ENCODE results near the gene ZNF385B.
"Not testable (repeated sequence)": the region's sequence is repeated elsewhere in the genome, so short reads cannot be mapped to it uniquely, and the experiment has no call there.

ZNF385B gene

DNA sequence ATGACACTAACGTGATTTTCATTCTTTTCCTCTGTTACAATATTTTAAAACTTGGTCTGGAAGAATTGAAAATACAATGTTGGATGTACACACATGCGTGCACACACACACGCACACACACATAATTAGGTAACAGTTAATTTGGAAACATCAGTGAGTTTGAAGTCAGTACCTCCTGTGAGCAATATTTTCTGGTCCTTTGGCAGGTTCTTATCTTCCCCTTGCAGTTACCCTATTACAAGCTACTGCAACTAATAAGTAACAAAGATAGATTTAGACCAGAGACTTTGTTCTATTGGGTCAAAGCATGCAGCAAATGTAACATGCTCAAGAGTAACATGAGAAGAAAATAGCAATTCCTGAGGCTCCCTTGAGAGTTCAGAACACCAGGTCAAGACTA lies 73.3 kb downstream of the ZNF385B start:
- Histone ChIP-seq H3K36me3 (ENCODE audit: insufficient read depth, low read length) (no peaks in the 10 kb centered on the region), H3K79me2 (ENCODE audit: insufficient read depth, low read length) (no peaks in the 10 kb centered on the region), H3K9me3 (ENCODE audit: insufficient read depth, low read length, severe bottlenecking) (no peaks in the 10 kb centered on the region), H3K27ac (ENCODE audit: low read length) (no peak overlapping the region), H3K27me3 (ENCODE audit: insufficient read depth, low read length, poor library complexity) (peaks cover 2% of the 10 kb centered on the region), H4K20me1 (ENCODE audit: insufficient read depth, low read length) (no peaks in the 10 kb centered on the region), H3K4me1 (ENCODE audit: insufficient read depth, low read length) (no peaks in the 10 kb centered on the region), H3K4me3 (ENCODE audit: low read depth in 1 of 2, low read length in 2 of 2) (no peak overlapping the region), H2AFZ (ENCODE audit: low read depth, low read length) (no peak overlapping the region), H3K4me2 (ENCODE audit: insufficient read depth, low read length) (no peak overlapping the region), H3K9ac (ENCODE audit: low read depth, low read length) (no peak overlapping the region)
- no peak for TF ChIP-seq EZH2 (IDR thresholded peaks at IDR 0.05; ENCODE audit: borderline replicate concordance, low read depth, low read length, severe bottlenecking)
- TF ChIP-seq, protein P1, sequence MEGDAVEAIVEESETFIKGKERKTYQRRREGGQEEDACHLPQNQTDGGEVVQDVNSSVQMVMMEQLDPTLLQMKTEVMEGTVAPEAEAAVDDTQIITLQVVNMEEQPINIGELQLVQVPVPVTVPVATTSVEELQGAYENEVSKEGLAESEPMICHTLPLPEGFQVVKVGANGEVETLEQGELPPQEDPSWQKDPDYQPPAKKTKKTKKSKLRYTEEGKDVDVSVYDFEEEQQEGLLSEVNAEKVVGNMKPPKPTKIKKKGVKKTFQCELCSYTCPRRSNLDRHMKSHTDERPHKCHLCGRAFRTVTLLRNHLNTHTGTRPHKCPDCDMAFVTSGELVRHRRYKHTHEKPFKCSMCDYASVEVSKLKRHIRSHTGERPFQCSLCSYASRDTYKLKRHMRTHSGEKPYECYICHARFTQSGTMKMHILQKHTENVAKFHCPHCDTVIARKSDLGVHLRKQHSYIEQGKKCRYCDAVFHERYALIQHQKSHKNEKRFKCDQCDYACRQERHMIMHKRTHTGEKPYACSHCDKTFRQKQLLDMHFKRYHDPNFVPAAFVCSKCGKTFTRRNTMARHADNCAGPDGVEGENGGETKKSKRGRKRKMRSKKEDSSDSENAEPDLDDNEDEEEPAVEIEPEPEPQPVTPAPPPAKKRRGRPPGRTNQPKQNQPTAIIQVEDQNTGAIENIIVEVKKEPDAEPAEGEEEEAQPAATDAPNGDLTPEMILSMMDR (IDR thresholded peaks at IDR 0.05; ENCODE audit: borderline replicate concordance, extremely low read depth, low read length, poor library complexity, severe bottlenecking) = no peak
- ATAC-seq (ENCODE audit: insufficient read depth, low read depth) (no peak), DNase-seq (no peak)

DNA sequence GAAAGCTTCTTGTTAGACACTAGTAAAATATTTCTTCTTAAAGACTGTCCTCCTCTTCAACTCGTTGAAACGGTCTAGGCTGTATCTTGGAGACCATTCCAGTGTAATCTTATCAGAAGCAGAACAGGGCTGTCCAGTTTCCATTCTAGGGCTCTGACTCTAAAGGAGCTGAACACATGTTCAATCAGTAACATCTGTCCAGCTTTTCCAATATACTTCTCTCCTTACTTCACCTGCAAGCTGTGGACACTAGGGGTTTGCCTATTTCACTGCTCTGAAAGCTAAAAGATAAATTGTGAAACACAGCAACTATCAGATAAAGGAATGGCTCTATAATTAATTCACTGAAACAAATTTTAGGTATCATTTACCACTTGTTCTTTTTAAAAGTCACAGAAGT lies 73.8 kb downstream of the ZNF385B start:
- no peak overlapping the region for H3K4me3 ChIP-seq (ENCODE audit: low read depth in 1 of 2, low read length in 2 of 2)
- H3K4me1 ChIP-seq (ENCODE audit: insufficient read depth, low read length) = no peaks in the 10 kb centered on the region
- TF ChIP-seq EZH2 (IDR thresholded peaks at IDR 0.05; ENCODE audit: borderline replicate concordance, low read depth, low read length, severe bottlenecking) = no peak
- TF ChIP-seq, protein P1 (IDR thresholded peaks at IDR 0.05; ENCODE audit: borderline replicate concordance, extremely low read depth, low read length, poor library complexity, severe bottlenecking) = no peak
- ATAC-seq (ENCODE audit: insufficient read depth, low read depth) (no peak), DNase-seq (no peak)
- H3K27ac ChIP-seq (ENCODE audit: low read length) = no peak overlapping the region
- H2AFZ ChIP-seq (ENCODE audit: low read depth, low read length) = no peak overlapping the region
- no peaks in the 10 kb centered on the region for H4K20me1 ChIP-seq (ENCODE audit: insufficient read depth, low read length)
- no peaks in the 10 kb centered on the region for H3K9me3 ChIP-seq (ENCODE audit: insufficient read depth, low read length, severe bottlenecking)
- no peak overlapping the region for H3K4me2 ChIP-seq (ENCODE audit: insufficient read depth, low read length)
- no peaks in the 10 kb centered on the region for H3K36me3 ChIP-seq (ENCODE audit: insufficient read depth, low read length)
- no peak overlapping the region for H3K9ac ChIP-seq (ENCODE audit: low read depth, low read length)
- H3K79me2 ChIP-seq (ENCODE audit: insufficient read depth, low read length) = no peaks in the 10 kb centered on the region
- H3K27me3 ChIP-seq (ENCODE audit: insufficient read depth, low read length, poor library complexity) = peaks cover 2% of the 10 kb centered on the region

DNA sequence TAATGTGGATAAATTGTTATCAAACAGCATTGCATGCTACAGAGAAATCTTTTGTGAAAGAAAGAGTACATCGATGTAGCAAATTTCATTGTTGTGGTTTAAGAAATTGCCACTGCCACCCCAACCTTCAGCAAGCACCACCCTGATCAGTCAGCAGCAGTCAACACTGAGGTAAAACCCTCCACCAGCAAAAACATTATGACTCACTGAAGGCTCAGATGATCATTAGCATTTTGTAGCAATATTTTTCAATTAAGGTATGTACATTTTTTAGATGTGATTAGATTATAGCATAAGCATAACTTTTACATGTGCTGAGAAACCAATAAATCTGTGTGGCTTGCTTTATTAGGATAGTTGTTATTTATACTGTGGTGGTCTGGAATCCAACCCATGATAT lies 75.5 kb downstream of the ZNF385B start:
- TF ChIP-seq, protein P1 (IDR thresholded peaks at IDR 0.05; ENCODE audit: borderline replicate concordance, extremely low read depth, low read length, poor library complexity, severe bottlenecking) = no peak
- no peak for TF ChIP-seq EZH2 (IDR thresholded peaks at IDR 0.05; ENCODE audit: borderline replicate concordance, low read depth, low read length, severe bottlenecking)
- DNase-seq = no peak
- Histone ChIP-seq H3K9ac (ENCODE audit: low read depth, low read length) (no peak overlapping the region), H3K9me3 (ENCODE audit: insufficient read depth, low read length, severe bottlenecking) (no peaks in the 10 kb centered on the region), H3K79me2 (ENCODE audit: insufficient read depth, low read length) (no peaks in the 10 kb centered on the region), H4K20me1 (ENCODE audit: insufficient read depth, low read length) (no peaks in the 10 kb centered on the region), H2AFZ (ENCODE audit: low read depth, low read length) (no peak overlapping the region), H3K27ac (ENCODE audit: low read length) (no peak overlapping the region), H3K4me2 (ENCODE audit: insufficient read depth, low read length) (no peak overlapping the region), H3K36me3 (ENCODE audit: insufficient read depth, low read length) (no peaks in the 10 kb centered on the region), H3K27me3 (ENCODE audit: insufficient read depth, low read length, poor library complexity) (peaks cover 2% of the 10 kb centered on the region), H3K4me1 (ENCODE audit: insufficient read depth, low read length) (no peaks in the 10 kb centered on the region), H3K4me3 (ENCODE audit: low read depth in 1 of 2, low read length in 2 of 2) (no peak overlapping the region)
- no peak for ATAC-seq (ENCODE audit: insufficient read depth, low read depth)

DNA sequence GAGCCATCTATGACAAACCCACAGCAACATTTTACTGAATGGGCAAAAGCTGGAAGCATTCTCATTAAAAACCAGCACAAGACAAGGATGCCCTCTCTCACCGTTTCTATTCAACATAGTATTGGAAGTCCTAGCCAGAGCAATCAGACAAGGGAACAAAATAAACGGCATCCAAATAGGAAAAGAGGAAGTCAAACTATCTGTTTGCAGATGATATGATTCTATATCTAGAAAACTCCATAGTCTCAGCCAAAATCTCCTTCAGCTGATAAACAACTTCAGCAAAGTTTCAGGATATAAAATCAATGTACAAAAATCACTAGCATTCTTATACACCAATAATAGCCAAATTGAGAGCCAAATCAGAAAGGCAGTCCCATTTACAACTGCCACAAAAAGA lies 79.1 kb downstream of the ZNF385B start:
- H3K4me3 ChIP-seq (ENCODE audit: low read depth in 1 of 2, low read length in 2 of 2); H3K36me3 ChIP-seq (ENCODE audit: insufficient read depth, low read length); H4K20me1 ChIP-seq (ENCODE audit: insufficient read depth, low read length); H3K4me1 ChIP-seq (ENCODE audit: insufficient read depth, low read length); ATAC-seq (ENCODE audit: insufficient read depth, low read depth); H3K4me2 ChIP-seq (ENCODE audit: insufficient read depth, low read length); H3K27ac ChIP-seq (ENCODE audit: low read length); H3K79me2 ChIP-seq (ENCODE audit: insufficient read depth, low read length); H3K9ac ChIP-seq (ENCODE audit: low read depth, low read length); H3K27me3 ChIP-seq (ENCODE audit: insufficient read depth, low read length, poor library complexity); H3K9me3 ChIP-seq (ENCODE audit: insufficient read depth, low read length, severe bottlenecking); DNase-seq; H2AFZ ChIP-seq (ENCODE audit: low read depth, low read length): not testable (repeated sequence)

Measured in DND-41 (cell line).